ENCODE results near the gene AP3B1.
"Not testable (repeated sequence)": the region's sequence is repeated elsewhere in the genome, so short reads cannot be mapped to it uniquely, and the experiment has no call there.

Gene AP3B1

DNA sequence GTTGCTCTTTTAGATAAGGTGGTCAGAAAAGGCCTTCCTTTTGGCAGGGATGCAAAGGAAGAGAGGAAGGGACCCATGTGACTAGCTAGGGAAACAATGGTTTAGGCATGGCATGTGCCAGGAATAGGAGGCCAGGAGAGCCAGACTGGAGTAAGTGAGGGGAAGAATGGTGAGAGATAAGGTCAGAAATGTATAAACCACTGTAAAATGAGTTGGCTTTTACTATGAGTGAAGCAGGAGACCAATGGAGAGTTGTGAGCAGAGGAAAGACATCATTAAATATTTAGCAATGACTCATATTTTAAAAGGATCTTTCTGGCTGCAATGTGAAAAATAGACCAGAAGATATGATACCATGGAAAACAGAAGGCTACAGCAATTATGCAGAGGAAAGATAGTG, 50.9 kb downstream of the AP3B1 start:
- DNase-seq (ENCODE audit: low read depth): peak; percentile 55

- no peak for DNase-seq (ENCODE audit: low read depth)
Measured at GRCh38 chr5:78243091-78243490, 51.4 kb downstream of the AP3B1 start.

DNA sequence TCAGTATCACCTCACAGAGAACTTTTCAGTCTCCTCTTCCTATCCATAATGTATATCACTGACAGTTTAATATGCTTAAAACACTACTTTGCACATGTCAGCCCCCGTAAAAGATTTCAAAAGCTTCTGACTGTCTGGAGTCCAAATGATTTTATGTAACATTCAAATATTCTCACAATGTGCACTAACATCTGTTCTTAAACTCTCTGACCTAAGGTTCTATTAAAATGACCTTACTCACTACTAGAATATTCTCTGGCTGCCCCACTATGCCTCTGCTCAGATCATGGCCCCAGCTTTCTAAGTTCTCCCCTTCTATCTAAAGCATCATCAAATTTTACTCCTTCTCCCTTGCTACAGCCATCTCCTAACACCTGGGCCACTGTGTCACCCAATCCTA, 52.5 kb downstream of the AP3B1 start:
- DNase-seq (ENCODE audit: low read depth): no peak

DNA sequence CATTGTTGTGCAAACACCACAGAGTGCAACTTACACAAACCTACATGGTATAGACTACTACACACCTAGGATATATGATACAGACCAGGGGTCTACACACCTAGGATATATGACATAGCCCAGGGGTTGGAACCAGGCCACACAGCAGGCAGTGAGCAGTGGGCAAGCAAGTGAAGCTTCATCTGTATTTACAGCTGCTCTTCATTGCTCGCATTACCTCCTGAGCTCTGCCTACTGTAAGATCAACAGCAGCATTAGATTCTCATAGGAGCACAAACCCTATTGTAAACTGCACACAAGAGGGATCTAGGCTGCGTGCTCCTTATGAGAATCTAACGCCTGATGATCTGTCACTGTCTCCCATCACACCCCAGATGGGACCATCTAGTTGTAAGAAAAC, 56.6 kb downstream of the AP3B1 start:
- DNase-seq (ENCODE audit: low read depth): no peak

- DNase-seq (ENCODE audit: low read depth): no peak
Measured at GRCh38 chr5:78236046-78236445, 58.5 kb downstream of the AP3B1 start.

- DNase-seq (ENCODE audit: low read depth): no peak
Measured at GRCh38 chr5:78235289-78235688, 59.2 kb downstream of the AP3B1 start.

GRCh38 chr5:78234804-78235203, 59.7 kb downstream of the AP3B1 start:
- no peak for DNase-seq (ENCODE audit: low read depth)

DNA sequence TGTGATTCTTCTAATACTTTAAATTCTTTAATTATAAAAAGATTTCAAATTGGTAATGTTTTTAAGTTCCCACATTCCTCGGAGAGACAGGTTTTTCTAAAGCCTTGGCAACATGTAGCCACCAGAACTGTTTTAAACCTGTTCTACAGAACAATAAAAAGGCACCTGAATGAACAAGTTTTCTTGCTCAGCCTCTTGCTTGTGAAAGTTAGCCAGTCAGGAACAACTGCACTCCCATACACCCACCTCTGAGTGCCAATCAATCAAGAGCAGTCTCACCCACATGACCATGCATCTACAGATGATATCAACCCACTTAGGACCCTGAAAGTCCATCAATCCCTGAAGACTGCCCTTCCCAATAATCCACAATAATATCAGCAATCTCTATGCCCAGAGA, 62.3 kb downstream of the AP3B1 start:
- no peak for DNase-seq (ENCODE audit: low read depth)

DNA sequence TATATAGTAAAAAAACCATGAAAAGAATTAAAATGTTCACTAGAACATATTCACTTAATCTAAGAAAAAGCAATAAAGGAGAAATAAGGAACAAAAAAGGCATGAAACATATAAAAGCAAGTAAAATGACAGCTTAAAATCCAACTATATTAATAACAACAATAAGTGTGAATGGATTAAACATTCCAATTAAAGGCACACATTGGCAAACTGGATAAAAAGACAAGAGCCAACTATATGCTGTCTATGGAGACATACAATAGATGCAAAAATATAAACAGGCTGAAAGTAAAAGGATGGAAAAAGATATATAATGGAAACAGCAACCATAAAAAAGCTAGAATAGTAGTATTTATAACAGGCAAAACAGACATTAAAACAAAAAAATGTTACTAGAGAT, 70.1 kb downstream of the AP3B1 start:
- DNase-seq (ENCODE audit: low read depth): no peak

DNA sequence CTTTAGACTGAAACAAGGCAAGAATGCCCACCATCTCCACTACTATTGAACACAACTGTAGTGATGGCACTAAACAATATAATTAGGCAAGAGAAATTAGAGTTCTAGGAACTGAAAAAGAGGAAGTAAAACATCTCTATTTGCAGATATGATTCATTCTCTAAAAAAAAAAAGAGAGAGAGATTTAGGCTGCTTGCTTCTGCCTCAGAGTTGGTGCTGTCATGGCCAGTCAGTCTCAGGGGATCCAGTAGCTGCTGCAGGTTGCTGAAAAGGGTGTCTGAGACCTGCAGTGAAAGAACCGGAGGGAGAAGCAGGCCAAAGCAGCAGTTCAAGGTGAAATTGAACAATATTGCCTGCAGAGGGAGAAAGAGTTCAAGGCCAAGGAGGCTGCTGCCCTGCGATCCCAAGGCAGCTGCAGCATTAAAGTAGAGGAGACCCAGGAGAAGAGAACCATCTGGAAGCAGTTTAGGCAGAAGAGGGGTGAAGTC, 72.5 kb downstream of the AP3B1 start:
- DNase-seq (ENCODE audit: low read depth): peak; percentile 43

DNA sequence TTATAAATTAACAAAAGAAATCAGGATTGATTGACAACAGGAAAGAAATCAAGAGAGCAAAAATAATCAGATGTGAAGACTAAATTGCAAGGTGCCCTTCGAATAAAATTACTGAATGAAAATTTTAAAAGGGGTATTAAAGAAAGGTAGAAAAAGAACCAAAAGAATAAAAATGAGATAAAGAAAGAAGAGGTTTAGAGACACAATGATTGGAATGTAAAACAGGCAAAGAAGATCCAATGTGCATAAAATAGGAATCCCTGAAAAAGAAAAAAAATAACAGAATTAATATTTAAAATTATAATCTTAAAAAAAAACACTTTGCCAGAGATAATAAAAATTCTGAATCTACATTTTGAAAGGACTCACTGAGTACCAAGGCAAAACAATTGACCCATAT, 73.0 kb downstream of the AP3B1 start:
- DNase-seq (ENCODE audit: low read depth): no peak

DNA sequence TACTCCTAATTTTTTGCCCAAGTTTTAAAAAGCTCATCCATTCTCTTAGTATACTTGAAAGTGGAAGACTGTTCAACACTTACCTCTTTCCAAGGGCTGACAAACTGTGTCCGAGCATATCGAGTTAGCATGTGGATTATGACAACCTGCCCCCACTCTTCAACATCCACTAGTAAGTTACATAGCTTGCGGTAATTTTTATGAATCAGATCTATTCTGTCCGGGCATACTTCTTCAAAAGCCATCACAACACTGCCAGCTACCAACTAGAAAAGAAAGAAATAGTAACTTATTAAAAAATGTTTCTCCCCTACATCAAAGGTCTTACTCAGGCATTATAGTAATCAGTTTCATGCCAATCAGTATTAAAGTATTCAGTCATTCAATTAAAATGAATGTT, 78.5 kb downstream of the AP3B1 start:
- no peak for DNase-seq (ENCODE audit: low read depth)

DNA sequence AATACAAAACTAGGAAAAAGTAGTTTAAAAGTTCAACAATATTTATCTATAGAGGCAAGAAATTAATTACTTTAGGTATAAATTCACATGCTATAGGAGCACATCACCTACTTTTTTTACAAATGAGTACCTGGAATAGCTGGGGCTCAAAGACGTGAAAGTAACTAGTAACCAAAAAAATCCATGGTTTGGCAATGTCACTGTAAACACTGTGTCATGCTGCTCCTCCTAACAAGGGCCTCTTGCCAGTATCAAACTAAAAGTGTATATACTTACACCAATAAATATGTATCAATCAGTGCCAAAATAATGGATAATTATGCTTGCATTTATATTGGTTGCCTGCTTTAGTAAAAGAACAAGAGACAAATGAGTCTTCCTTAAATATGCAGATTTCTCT, 78.9 kb downstream of the AP3B1 start:
- DNase-seq (ENCODE audit: low read depth): no peak

DNA sequence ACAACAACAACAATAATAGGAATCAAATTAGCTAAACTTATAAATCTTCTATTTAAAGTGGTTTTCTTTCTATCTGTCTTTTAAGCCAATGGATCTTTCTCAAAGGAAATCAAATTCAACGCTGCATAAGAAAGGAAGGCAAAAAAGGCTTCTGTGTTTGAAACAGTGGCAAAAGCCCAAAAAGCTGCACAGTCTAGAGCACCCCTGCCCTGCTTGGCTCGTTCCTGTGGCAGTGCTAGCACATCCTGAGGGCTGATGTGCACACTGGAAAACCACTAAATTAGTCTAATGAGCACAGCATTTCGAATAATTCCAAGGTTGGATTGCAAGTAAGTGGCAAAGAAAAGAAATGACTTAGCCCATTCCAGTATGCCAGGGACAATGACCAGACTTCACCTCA, 80.7 kb downstream of the AP3B1 start:
- DNase-seq (ENCODE audit: low read depth): no peak

- DNase-seq (ENCODE audit: low read depth): no peak
Measured at GRCh38 chr5:78211052-78211451, 83.4 kb downstream of the AP3B1 start.

DNA sequence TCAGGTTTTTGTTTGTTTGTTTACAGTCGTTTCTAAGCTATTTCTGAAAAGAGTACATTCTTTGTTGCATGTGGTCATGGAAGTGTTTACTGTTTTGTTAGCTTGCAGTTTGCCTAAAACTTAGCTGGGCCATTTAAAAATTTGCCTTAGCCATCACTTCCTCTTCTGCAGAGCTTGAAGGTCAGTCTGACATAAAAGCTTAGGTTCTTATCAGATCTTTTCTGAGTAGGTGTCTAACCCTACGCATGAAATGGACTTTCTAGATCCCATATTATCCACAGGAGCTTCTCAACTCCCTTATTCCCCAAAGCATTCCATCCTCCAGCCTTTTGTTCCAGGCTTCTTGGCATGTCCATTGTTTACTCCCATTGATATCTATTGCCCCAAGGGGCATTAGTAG, 90.3 kb downstream of the AP3B1 start:
- DNase-seq (ENCODE audit: low read depth): no peak

DNA sequence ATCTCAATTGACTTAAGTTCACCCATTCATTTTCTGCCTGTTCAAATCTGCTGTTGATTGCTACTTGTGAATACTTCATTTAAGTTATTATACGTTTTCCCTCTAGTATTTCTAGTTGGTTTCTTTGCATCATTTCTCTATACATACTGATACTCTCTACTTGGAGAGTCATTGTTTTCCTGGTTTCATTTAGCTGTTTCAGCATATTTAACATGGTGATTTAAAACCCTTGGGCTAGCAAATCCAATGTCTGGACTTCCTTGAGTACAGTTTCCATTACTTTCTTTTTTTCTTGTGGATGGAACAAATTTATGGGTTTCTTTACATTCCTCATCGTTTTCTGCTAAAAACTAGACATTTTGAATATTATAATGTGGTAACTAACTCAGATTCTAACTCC, 90.7 kb downstream of the AP3B1 start:
- no peak for DNase-seq (ENCODE audit: low read depth)

GRCh38 chr5:78190402-78190801, 104.1 kb downstream of the AP3B1 start:
- DNase-seq (ENCODE audit: low read depth): no peak

GRCh38 chr5:78188681-78189080, 105.8 kb downstream of the AP3B1 start:
- DNase-seq (ENCODE audit: low read depth): not testable (repeated sequence)

DNA sequence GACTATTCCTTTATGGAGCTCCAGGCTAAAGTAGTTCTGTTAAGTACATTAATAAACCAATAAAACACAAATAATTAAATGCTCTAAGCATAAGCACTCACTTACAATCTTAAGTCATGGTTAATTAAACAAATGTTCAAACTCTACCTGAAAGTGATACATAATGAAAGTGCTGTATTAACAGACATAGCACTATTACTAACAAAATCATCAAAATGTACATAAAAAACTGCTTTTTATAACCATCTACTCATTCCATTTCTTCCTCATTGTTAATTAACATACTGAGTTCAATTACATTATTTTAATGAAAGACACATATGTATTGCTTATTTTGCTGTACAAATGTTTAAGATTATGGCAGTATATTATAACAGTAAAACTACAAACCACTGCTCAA, 107.3 kb downstream of the AP3B1 start:
- DNase-seq (ENCODE audit: low read depth): no peak

- peak; percentile 1 for DNase-seq (ENCODE audit: low read depth)
Measured at GRCh38 chr5:78182838-78183237, 111.7 kb downstream of the AP3B1 start.

DNA sequence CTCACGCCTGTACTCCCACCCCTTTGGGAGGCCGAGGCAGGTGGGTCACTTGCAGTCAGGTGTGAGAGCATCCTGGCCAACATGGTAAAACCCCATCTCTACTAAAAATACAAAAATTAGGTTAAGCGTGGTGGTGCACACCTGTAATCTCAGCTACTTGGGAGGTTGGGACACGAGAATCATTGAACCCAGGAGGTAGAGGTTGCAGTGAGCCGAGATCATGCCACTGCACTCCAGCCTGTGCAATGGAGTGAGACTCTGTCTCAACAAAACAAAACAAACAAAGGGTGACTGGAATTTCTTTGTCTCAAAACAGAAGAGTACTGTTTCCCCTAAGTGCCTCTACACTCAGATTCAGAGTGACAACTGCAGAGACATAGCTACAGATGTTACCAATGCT, 116.1 kb downstream of the AP3B1 start:
- no peak for DNase-seq (ENCODE audit: low read depth)

GRCh38 chr5:78170335-78170734, 124.2 kb downstream of the AP3B1 start:
- DNase-seq (ENCODE audit: low read depth): not testable (repeated sequence)

- DNase-seq (ENCODE audit: low read depth): peak; percentile 53
Measured at GRCh38 chr5:78162253-78162862, 132.1 kb downstream of the AP3B1 start.

DNA sequence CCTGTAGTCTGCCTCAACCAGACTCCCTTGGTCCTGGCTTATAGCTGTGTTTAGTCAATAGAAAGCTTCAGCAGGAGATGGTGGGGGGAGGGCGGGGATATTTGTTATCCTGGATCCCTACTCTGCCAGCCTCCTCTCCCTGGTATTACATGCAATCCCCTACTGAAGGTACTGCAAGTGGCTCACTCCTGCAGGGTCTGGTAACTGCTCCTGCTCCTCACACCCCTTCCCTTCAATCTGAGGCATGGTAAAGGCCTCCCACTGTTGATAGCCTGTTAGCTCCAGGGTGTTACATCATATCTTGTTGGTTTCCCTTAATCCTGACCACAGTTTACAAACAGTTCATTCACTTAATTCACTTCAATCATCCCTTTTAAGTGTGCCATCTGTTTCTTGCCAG, 137.5 kb downstream of the AP3B1 start:
- DNase-seq (ENCODE audit: low read depth): no peak

Data from ELR (cell line).